Measurements from ENCODE around the gene ITGBL1. TPM values are rescaled to one million over a fixed set of nuclear protein-coding genes. Genes with fewer than 3 reads are reported as not detected.

The ITGBL1 gene
- total RNA-seq, 4 donors from 2014 or later = 7.7 to 10.4 (median 9.2) TPM

- TF ChIP-seq CTCF (IDR thresholded peaks at IDR 0.05) (no peak), POLR2A (IDR thresholded peaks at IDR 0.05) (no peak), POLR2AphosphoS5 (IDR thresholded peaks at IDR 0.05) (no peak), EP300 (IDR thresholded peaks at IDR 0.05) (no peak)
- no peaks in the 10 kb centered on the region for H3K36me3 ChIP-seq
- 55% methylated on average over 3 of the region's 3 CpGs for WGBS
- H3K4me3 ChIP-seq = no peak overlapping the region
- no peaks in the 10 kb centered on the region for H3K4me1 ChIP-seq
- DNase-seq (ENCODE audit: low spot score in 2 of 2) = no peak
- H3K27me3 ChIP-seq = no peaks in the 10 kb centered on the region
- no peak overlapping the region for H3K27ac ChIP-seq
- H3K9me3 ChIP-seq = peaks cover 6% of the 10 kb centered on the region
Observed at GRCh38 chr13:101493541-101493940, 41.1 kb downstream of the ITGBL1 start.

- Histone ChIP-seq H3K36me3 (no peaks in the 10 kb centered on the region), H3K27ac (no peak overlapping the region), H3K27me3 (no peaks in the 10 kb centered on the region), H3K4me3 (no peak overlapping the region), H3K9me3 (no peaks in the 10 kb centered on the region), H3K4me1 (no peaks in the 10 kb centered on the region)
- no peak for DNase-seq (ENCODE audit: low spot score in 2 of 2)
- WGBS = 78% methylated on average over 2 of the region's 2 CpGs
- TF ChIP-seq POLR2A (IDR thresholded peaks at IDR 0.05) = no peak
- TF ChIP-seq POLR2AphosphoS5 (IDR thresholded peaks at IDR 0.05) = no peak
- TF ChIP-seq CTCF (IDR thresholded peaks at IDR 0.05) = no peak
- no peak for TF ChIP-seq EP300 (IDR thresholded peaks at IDR 0.05)
Observed at GRCh38 chr13:101499406-101499805, 46.9 kb downstream of the ITGBL1 start.

- Histone ChIP-seq H3K9me3 (no peaks in the 10 kb centered on the region), H3K4me3 (no peak overlapping the region), H3K4me1 (no peaks in the 10 kb centered on the region), H3K36me3 (no peaks in the 10 kb centered on the region), H3K27ac (no peak overlapping the region), H3K27me3 (no peaks in the 10 kb centered on the region)
- TF ChIP-seq CTCF (IDR thresholded peaks at IDR 0.05) (no peak), POLR2A (IDR thresholded peaks at IDR 0.05) (no peak), EP300 (IDR thresholded peaks at IDR 0.05) (no peak), POLR2AphosphoS5 (IDR thresholded peaks at IDR 0.05) (no peak)
- 43% methylated on average over 2 of the region's 2 CpGs for WGBS
- no peak for DNase-seq (ENCODE audit: low spot score in 2 of 2)
Observed at GRCh38 chr13:101502618-101503017, 50.1 kb downstream of the ITGBL1 start.

- no peak for DNase-seq (ENCODE audit: low spot score in 2 of 2)
- no peaks in the 10 kb centered on the region for H3K9me3 ChIP-seq
Observed at GRCh38 chr13:101511161-101511560, 58.7 kb downstream of the ITGBL1 start.

GRCh38 chr13:101511766-101512165 is 59.3 kb downstream of the ITGBL1 start:
- Histone ChIP-seq H3K36me3 (no peaks in the 10 kb centered on the region), H3K4me1 (no peaks in the 10 kb centered on the region), H3K9me3 (no peaks in the 10 kb centered on the region), H3K27me3 (no peaks in the 10 kb centered on the region), H3K4me3 (no peak overlapping the region), H3K27ac (no peak overlapping the region)
- WGBS = 55% methylated on average over 2 of the region's 2 CpGs
- TF ChIP-seq EP300 (IDR thresholded peaks at IDR 0.05) = no peak
- no peak for TF ChIP-seq POLR2A (IDR thresholded peaks at IDR 0.05)
- no peak for TF ChIP-seq CTCF (IDR thresholded peaks at IDR 0.05)
- TF ChIP-seq POLR2AphosphoS5 (IDR thresholded peaks at IDR 0.05) = no peak
- no peak for DNase-seq (ENCODE audit: low spot score in 2 of 2)

More at GRCh38 chr13:101511161-101511560, 58.7 kb downstream of the ITGBL1 start:
- Histone ChIP-seq H3K4me1 (no peaks in the 10 kb centered on the region), H3K27me3 (no peaks in the 10 kb centered on the region), H3K36me3 (no peaks in the 10 kb centered on the region), H3K27ac (no peak overlapping the region), H3K4me3 (no peak overlapping the region)
- TF ChIP-seq EP300 (IDR thresholded peaks at IDR 0.05) = no peak
- no peak for TF ChIP-seq POLR2A (IDR thresholded peaks at IDR 0.05)

- no peak overlapping the region for H3K4me3 ChIP-seq
- H3K9me3 ChIP-seq = no peaks in the 10 kb centered on the region
- DNase-seq (ENCODE audit: low spot score in 2 of 2) = no peak
- H3K4me1 ChIP-seq = no peaks in the 10 kb centered on the region
- no peaks in the 10 kb centered on the region for H3K36me3 ChIP-seq
- TF ChIP-seq POLR2AphosphoS5 (IDR thresholded peaks at IDR 0.05) (no peak), CTCF (IDR thresholded peaks at IDR 0.05) (no peak), EP300 (IDR thresholded peaks at IDR 0.05) (no peak), POLR2A (IDR thresholded peaks at IDR 0.05) (no peak)
- H3K27me3 ChIP-seq = no peaks in the 10 kb centered on the region
- 7% methylated on average over 1 of the region's 1 CpG for WGBS
- no peak overlapping the region for H3K27ac ChIP-seq
Observed at GRCh38 chr13:101512650-101513049, 60.2 kb downstream of the ITGBL1 start.

All from suprapubic skin (tissue), 4 donors.